GM12878 (cell line): Measurements from ENCODE around the gene C8B. TPM values are rescaled to one million over a fixed set of nuclear protein-coding genes. Genes with fewer than 3 reads are reported as not detected.

Experiments used
- ATAC-seq: fragments of 200-7000 bp; cut with Tn5 transposase; 3 replicates; pipeline ENCODE4 v1.9.1; 2020; ENCODE audit warnings: mild to moderate bottlenecking, moderate library complexity
- BruUV-seq: library from RNA; stranded (reverse); fragments of 400-500 nt; replicated peaks from 2 replicates; lab custom pipeline; 2021; lab: Mats Ljungman, UMichigan
- CTCF ChIA-PET: fragments of 300-600 bp; sonication (Branson Sonifier 250); formaldehyde crosslinking; extraction: SDS; loops from one replicate; lab custom pipeline; 2021; ENCODE audit warnings: inconsistent platforms; lab: Yijun Ruan, JAX
- POLR2A ChIA-PET: fragments of 350-600 bp; formaldehyde crosslinking; extraction: SDS; loops from one replicate; lab custom pipeline; 2021; ENCODE audit warnings: inconsistent platforms; lab: Charles Lee
- RAD21 ChIA-PET: fragments of 300-600 bp; sonication (Branson Sonifier 250); formaldehyde crosslinking; loops from one replicate; lab custom pipeline; 2023; ENCODE audit warnings: antibody characterized with exemption; ENCODE audit not compliant: unreplicated experiment; lab: Charles Lee
- SMC1A ChIA-PET: fragments of 300-600 bp; sonication (Branson Sonifier 250); formaldehyde crosslinking; loops from one replicate; lab custom pipeline; 2023; ENCODE audit not compliant: unreplicated experiment, uncharacterized antibody; lab: Charles Lee
- DNase-seq: peaks from one replicate; pipeline ENCODE4 v3.0.0-alpha.2; 2011; ENCODE audit warnings: low read depth, low spot score
- FAIRE-seq: peaks from 3 replicates; lab custom pipeline; 2011; peaks lifted over from hg19 to GRCh38; lab: Jason Lieb, UNC
- H2AFZ ChIP-seq: 2 replicates; pipeline ENCODE4 v1.6.0; 2011; ENCODE audit warnings: low read depth, low read length, control low read depth; ENCODE audit not compliant: control insufficient read depth
- H3K27ac ChIP-seq: 2 replicates; pipeline ENCODE4 v1.5.1; 2011; ENCODE audit warnings: control low read depth; ENCODE audit not compliant: control insufficient read depth, insufficient read depth
- H3K27me3 ChIP-seq, 2 experiments: replicated peaks in 1 of 2; 2 replicates each; pipeline versions ENCODE4 v1.6.0 to v1.6.1; 2011; ENCODE audit warnings: low read length in 1 of 2; ENCODE audit not compliant: control insufficient read depth in 2 of 2, insufficient read depth in 2 of 2
- H3K36me3 ChIP-seq, 2 experiments: 2 replicates each; pipeline ENCODE4 v1.5.1; 2011; ENCODE audit warnings: low read length in 1 of 2; ENCODE audit not compliant: control insufficient read depth in 2 of 2, insufficient read depth in 2 of 2
- H3K4me1 ChIP-seq: 2 replicates; pipeline ENCODE4 v1.6.1; 2011; ENCODE audit warnings: mild to moderate bottlenecking, low read length, moderate library complexity, mixed read lengths; ENCODE audit not compliant: control insufficient read depth, insufficient read depth
- H3K4me2 ChIP-seq: 2 replicates; pipeline ENCODE4 v1.6.0; 2011; ENCODE audit warnings: control low read depth; ENCODE audit not compliant: control insufficient read depth, insufficient read depth
- H3K4me3 ChIP-seq: fragments of 200-600 bp; sonication (generic); 2 replicates; pipeline ENCODE4 v1.5.1; 2016
- H3K79me2 ChIP-seq: 2 replicates; pipeline ENCODE4 v1.6.0; 2011; ENCODE audit warnings: low read length; ENCODE audit not compliant: control insufficient read depth, insufficient read depth
- H3K9ac ChIP-seq: 2 replicates; pipeline ENCODE4 v1.8.0; 2011; ENCODE audit warnings: low read length, control low read depth, mixed read lengths; ENCODE audit not compliant: control insufficient read depth, insufficient read depth
- H3K9me3 ChIP-seq: replicated peaks from 3 replicates; pipeline ENCODE4 v1.5.1; 2011; ENCODE audit warnings: mild to moderate bottlenecking, low read length; ENCODE audit not compliant: control insufficient read depth, insufficient read depth
- H4K20me1 ChIP-seq: 2 replicates; pipeline ENCODE4 v1.6.0; 2011; ENCODE audit not compliant: control insufficient read depth, insufficient read depth
- ATF2 ChIP-seq: IDR thresholded peaks from 2 replicates; pipeline ENCODE4 v1.6.1; 2012; ENCODE audit warnings: low read length, inconsistent platforms
- CBX3 ChIP-seq: fragments of 200-600 bp; sonication (generic); IDR thresholded peaks from 2 replicates; pipeline ENCODE4 v1.6.1; 2016; ENCODE audit warnings: low read depth, borderline replicate concordance
- CREB1 ChIP-seq: IDR thresholded peaks from 2 replicates; pipeline ENCODE4 v1.6.1; 2012; ENCODE audit warnings: low read depth, mild to moderate bottlenecking, inconsistent platforms
- KAT2A ChIP-seq: conservative IDR thresholded peaks from 2 replicates; pipeline ENCODE4 v1.6.1; 2011; ENCODE audit warnings: low read depth, low read length; ENCODE audit not compliant: control insufficient read depth
- MTA3 ChIP-seq: IDR thresholded peaks from 2 replicates; pipeline ENCODE4 v1.6.1; 2012; ENCODE audit warnings: low read length, inconsistent platforms, borderline replicate concordance
- PBX3 ChIP-seq: IDR thresholded peaks from 2 replicates; pipeline ENCODE4 v1.6.1; 2011; ENCODE audit warnings: mild to moderate bottlenecking, low read depth, low read length, moderate library complexity; ENCODE audit not compliant: insufficient replicate concordance
- POLR2A ChIP-seq: IDR thresholded peaks from 2 replicates; pipeline ENCODE4 v1.6.1; 2011; ENCODE audit warnings: low read depth, mild to moderate bottlenecking, low read length
- SMARCA5 ChIP-seq: fragments of 450-650 bp; IDR thresholded peaks from 2 replicates; pipeline ENCODE4 v1.6.1; 2017; ENCODE audit warnings: mild to moderate bottlenecking
- SRF ChIP-seq, 2 experiments: IDR thresholded peaks; 2 replicates each; pipeline ENCODE4 v1.6.1; 2011; ENCODE audit warnings: low read depth in 2 of 2, low read length in 2 of 2, mild to moderate bottlenecking in 1 of 2, moderate library complexity in 1 of 2
- TARDBP ChIP-seq: IDR thresholded peaks from 2 replicates; pipeline ENCODE4 v1.6.1; 2016; ENCODE audit warnings: borderline replicate concordance
- TCF12 ChIP-seq: IDR thresholded peaks from 2 replicates; pipeline ENCODE4 v1.6.1; 2011; ENCODE audit warnings: low read depth, mild to moderate bottlenecking, low read length
- WRNIP1 ChIP-seq: IDR thresholded peaks from 2 replicates; pipeline ENCODE4 v1.6.1; 2011; ENCODE audit warnings: low read depth, low read length, improper control_type of control experiment, borderline replicate concordance
- ZBTB4 ChIP-seq: fragments of 450-650 bp; formaldehyde crosslinking; IDR thresholded peaks from 2 replicates; pipeline ENCODE4 v1.4.0; 2022; ENCODE audit warnings: mild to moderate bottlenecking, moderate library complexity
- WGBS: methylation state at CpG from one replicate; pipeline ENCODE4 v1.1.6; 2016; ENCODE audit warnings: low lambda C conversion rate; ENCODE audit not compliant: insufficient replicate concordance, insufficient coverage; ENCODE audit errors: missing lambda C conversion rate; 5-methylcytosine and 5-hydroxymethylcytosine counted together
- in situ Hi-C: fragments of 300-500 bp; cut with MboI; formaldehyde crosslinking; loops from 9 replicates; pipeline ENCODE4 v1.14.3; 2018; ENCODE audit warnings: mixed read lengths
- intact Hi-C: fragments of 100-400 bp; cut with micrococcal nuclease; formaldehyde crosslinking; loops from one replicate; pipeline ENCODE4 v1.14.2; 2022; ENCODE audit not compliant: unreplicated experiment
- polyA plus RNA-seq, 11 experiments: library from polyadenylated mRNA; depleted of rRNA in 4 of 11; unstranded in 6 of 11; stranded (reverse) in 5 of 11; fragments of >200 nt; fragmentation: Nextera tagmentation in 4 of 11; fragmentation: Illumina TruSeq in 1 of 11; extraction: Ambion mirVana in 4 of 11; extraction: Trizol in 1 of 11; gene quantifications; 1 replicate in 1 of 11; 2 replicates in 10 of 11; pipeline versions ENCODE4 v1.2.1 to v1.2.3, GENCODE V29; 2011 to 2016; ENCODE audit warnings: inconsistent platforms in 2 of 11, missing spikeins in 2 of 11, low read depth in 1 of 11
- total RNA-seq, 4 experiments: library from RNA; depleted of rRNA in 3 of 4; stranded (reverse); fragments of >200 nt in 3 of 4; fragmentation: Illumina TruSeq in 1 of 4; extraction: Trizol in 1 of 4; gene quantifications; 2 replicates each; pipeline versions ENCODE4 v1.2.1 to v1.2.3, GENCODE V29; 2013 to 2021

Gene C8B
- total and polyA plus RNA-seq, 10 of the 15 experiments (the other 5 are each of a cell fraction or from before 2014, with no cell fraction given), result not detected

- SMC1A ChIA-PET, result no interaction called here
- WGBS, result 10% methylated on average over 4 of the region's 4 CpGs
- BruUV-seq, result no TSS peak
These were observed 49.9 kb downstream of the C8B start for GRCh38 chr1:56915960-56916359.

GRCh38 chr1:56912325-56912724 lies 53.5 kb downstream of the C8B start:
- Histone ChIP-seq H3K4me2 (no peak overlapping the region), H2AFZ (no peak overlapping the region), H4K20me1 (no peaks in the 10 kb centered on the region), H3K9me3 (no peaks in the 10 kb centered on the region), H3K27me3 (peaks cover 0 to 2% of the 10 kb centered on the region in 2 experiments; a peak in 1 of 4 replicates), H3K4me3 (no peak overlapping the region), H3K36me3 (no peaks in the 10 kb centered on the region), H3K4me1 (no peaks in the 10 kb centered on the region), H3K79me2 (no peaks in the 10 kb centered on the region), H3K9ac (no peak overlapping the region), H3K27ac (no peak overlapping the region)
- POLR2A ChIA-PET, result no interaction called here
- CTCF ChIA-PET, result no interaction called here
- ATAC-seq (no peak), FAIRE-seq (no peak), DNase-seq (no peak)
- RAD21 ChIA-PET, result interaction anchor here (0.6 kb wide), 1 partner anchor 81 kb away, joined by 3 read pairs; no protein-coding TSS in a partner anchor
- WGBS, result 35% methylated on average over 12 of the region's 12 CpGs
- intact Hi-C loops, result no loop called here
- BruUV-seq, result no TSS peak
- in situ Hi-C loops, result no loop called here
- SMC1A ChIA-PET, result no interaction called here
- TF ChIP-seq PBX3 (no peak), KAT2A (no peak), ZBTB4 (CRISPR knock-in tag) (no peak), ATF2 (no peak), WRNIP1 (no peak), SMARCA5 (no peak), MTA3 (no peak), CBX3 (no peak), SRF (IDR thresholded peaks at IDR 0.05; ENCODE audit: low read depth in 2 of 2, low read length in 2 of 2) (no peak)

More at GRCh38 chr1:56915960-56916359, 49.9 kb downstream of the C8B start:
- no peak for ATAC-seq
- H3K4me3 ChIP-seq, result no peak overlapping the region
- no peaks in the 10 kb centered on the region for H3K4me1 ChIP-seq
- intact Hi-C loops, result no loop called here
- H3K79me2 ChIP-seq, result no peaks in the 10 kb centered on the region
- CTCF ChIA-PET, result no interaction called here
- RAD21 ChIA-PET, result no interaction called here
- no peak for FAIRE-seq
- TF ChIP-seq POLR2A, result no peak
- no peak for TF ChIP-seq TARDBP
- no peak for TF ChIP-seq MTA3
- no peak for TF ChIP-seq CREB1
- TF ChIP-seq TCF12, result no peak
- H3K9me3 ChIP-seq, result no peaks in the 10 kb centered on the region
- H3K9ac ChIP-seq, result no peak overlapping the region
- H2AFZ ChIP-seq, result no peak overlapping the region
- H3K4me2 ChIP-seq, result no peak overlapping the region
- no peak for DNase-seq
- no peaks in the 10 kb centered on the region for H3K36me3 ChIP-seq
- POLR2A ChIA-PET, result no interaction called here
- no peaks in the 10 kb centered on the region for H4K20me1 ChIP-seq
- H3K27me3 ChIP-seq, result no peaks in the 10 kb centered on the region
- in situ Hi-C loops, result no loop called here
- H3K27ac ChIP-seq, result no peak overlapping the region
